Measurements from ENCODE around the gene DHX35. TPM values are rescaled to one million over a fixed set of nuclear protein-coding genes. Genes with fewer than 3 reads are reported as not detected.

Gene DHX35
- total RNA-seq, 1 experiment from 2014 or later = 29.5 TPM

DNA sequence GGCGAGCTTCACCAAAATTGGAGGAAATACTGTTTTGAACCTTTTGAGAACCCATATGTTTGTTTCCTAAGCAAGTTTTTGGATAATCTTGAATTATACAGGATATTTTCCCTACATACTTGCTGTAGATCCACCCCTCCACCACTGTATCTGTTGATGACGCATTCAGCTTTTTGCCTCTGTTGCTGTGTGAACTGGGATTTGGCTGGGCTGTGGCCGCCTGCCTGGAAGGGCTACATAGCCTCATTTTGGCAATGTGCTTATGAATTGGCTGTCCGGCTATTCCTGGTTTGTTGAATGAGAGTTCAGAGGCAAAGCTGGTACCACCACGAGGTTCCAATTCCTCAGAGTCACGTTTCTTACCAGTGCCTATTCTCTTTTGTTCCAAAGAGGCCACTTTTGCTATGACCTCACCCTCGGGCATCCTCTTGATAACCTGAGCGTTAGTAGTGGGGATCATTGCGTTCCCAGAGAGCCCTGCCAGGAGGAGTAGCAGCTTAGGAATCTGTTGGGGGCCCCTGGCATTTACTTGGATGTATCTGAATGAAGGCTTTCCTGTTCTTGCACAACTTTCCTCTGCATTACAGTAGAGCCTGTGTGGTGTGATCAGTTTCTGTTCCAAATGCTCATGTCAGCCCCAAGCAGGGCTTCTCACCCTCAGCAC is 29.6 kb upstream of the DHX35 start:
- BruUV-seq (replicated peaks) = no TSS peak
- intact Hi-C loops (cut with micrococcal nuclease; ENCODE audit: unreplicated experiment) = loop anchor here (2.0 kb wide), 1 partner anchor 30 kb away; the partner anchor contains the start of gene DHX35
- no peak for DNase-seq
- peak overlapping the region; percentile 57 for H3K27ac Mint-ChIP-seq (ENCODE audit: unreplicated experiment)
- no peaks in the 10 kb centered on the region for H3K9me3 Mint-ChIP-seq (ENCODE audit: unreplicated experiment)
- H3K4me3 ChIP-seq (ENCODE audit: low read depth, low read length) = no peak overlapping the region
- no peaks in the 10 kb centered on the region; the same call in 1 of the 2 replicates for H3K36me3 ChIP-seq (ENCODE audit: control insufficient read depth, insufficient read depth, low read length)
- peaks cover 89% of the 10 kb centered on the region for H3K36me3 Mint-ChIP-seq (ENCODE audit: insufficient read depth, unreplicated experiment)
- ChIA-PET CTCF (interaction anchor here (0.6 to 1.1 kb wide), 2 partner anchors 30 to 200 kb away, joined by 3 read pairs; partner anchors contain the start of gene DHX35), POLR2A (no interaction called here)
- H3K9me3 ChIP-seq = no peaks in the 10 kb centered on the region
- H3K27me3 Mint-ChIP-seq (ENCODE audit: insufficient read depth, unreplicated experiment) = no peaks in the 10 kb centered on the region
- H3K4me1 ChIP-seq = peaks cover 27% of the 10 kb centered on the region
- no peak overlapping the region for H3K4me3 Mint-ChIP-seq (ENCODE audit: unreplicated experiment)
- no peaks in the 10 kb centered on the region for H3K27me3 ChIP-seq (replicated peaks; ENCODE audit: control insufficient read depth, insufficient read depth, low read length)
- H3K4me1 Mint-ChIP-seq (ENCODE audit: low read depth, unreplicated experiment) = peaks cover 48% of the 10 kb centered on the region
- TF ChIP-seq, protein P1, sequence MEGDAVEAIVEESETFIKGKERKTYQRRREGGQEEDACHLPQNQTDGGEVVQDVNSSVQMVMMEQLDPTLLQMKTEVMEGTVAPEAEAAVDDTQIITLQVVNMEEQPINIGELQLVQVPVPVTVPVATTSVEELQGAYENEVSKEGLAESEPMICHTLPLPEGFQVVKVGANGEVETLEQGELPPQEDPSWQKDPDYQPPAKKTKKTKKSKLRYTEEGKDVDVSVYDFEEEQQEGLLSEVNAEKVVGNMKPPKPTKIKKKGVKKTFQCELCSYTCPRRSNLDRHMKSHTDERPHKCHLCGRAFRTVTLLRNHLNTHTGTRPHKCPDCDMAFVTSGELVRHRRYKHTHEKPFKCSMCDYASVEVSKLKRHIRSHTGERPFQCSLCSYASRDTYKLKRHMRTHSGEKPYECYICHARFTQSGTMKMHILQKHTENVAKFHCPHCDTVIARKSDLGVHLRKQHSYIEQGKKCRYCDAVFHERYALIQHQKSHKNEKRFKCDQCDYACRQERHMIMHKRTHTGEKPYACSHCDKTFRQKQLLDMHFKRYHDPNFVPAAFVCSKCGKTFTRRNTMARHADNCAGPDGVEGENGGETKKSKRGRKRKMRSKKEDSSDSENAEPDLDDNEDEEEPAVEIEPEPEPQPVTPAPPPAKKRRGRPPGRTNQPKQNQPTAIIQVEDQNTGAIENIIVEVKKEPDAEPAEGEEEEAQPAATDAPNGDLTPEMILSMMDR (IDR thresholded peaks at IDR 0.05; ENCODE audit: insufficient read depth in 1 of 2, low read depth in 1 of 2, low read length in 1 of 2, severe bottlenecking in 1 of 2, unreplicated experiment in 1 of 2) = no peak

DNA sequence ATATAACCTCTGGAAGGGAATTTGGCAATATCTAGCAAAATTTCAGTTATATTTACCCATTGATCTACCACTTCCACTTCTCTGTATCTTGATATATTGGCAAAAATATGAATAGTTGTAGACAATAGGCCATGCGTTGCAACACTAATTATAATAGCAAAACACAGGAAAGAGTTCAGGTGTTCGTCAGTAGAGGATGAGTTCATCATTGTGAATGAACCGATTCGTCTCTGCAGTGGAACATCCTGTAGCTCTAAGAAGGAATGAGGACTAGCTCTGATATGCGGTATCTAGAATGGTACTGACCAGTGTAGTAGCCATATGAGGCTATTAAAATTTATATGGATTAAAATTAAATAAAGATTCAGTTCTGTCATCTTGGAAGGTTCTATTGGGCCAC is 27.6 kb upstream of the DHX35 start:
- intact Hi-C loops (cut with micrococcal nuclease; ENCODE audit: unreplicated experiment) = no loop called here
- TF ChIP-seq, protein P1 (IDR thresholded peaks at IDR 0.05; ENCODE audit: insufficient read depth in 1 of 2, low read depth in 1 of 2, low read length in 1 of 2, severe bottlenecking in 1 of 2, unreplicated experiment in 1 of 2) = no peak
- Histone ChIP-seq H3K27me3 (replicated peaks; ENCODE audit: control insufficient read depth, insufficient read depth, low read length) (no peaks in the 10 kb centered on the region), H3K4me1 (peaks cover 14% of the 10 kb centered on the region), H3K4me3 (ENCODE audit: low read depth, low read length) (no peak overlapping the region), H3K36me3 (ENCODE audit: control insufficient read depth, insufficient read depth, low read length) (peaks cover 1% of the 10 kb centered on the region), H3K9me3 (no peaks in the 10 kb centered on the region)
- Mint-ChIP-seq H3K27me3 (ENCODE audit: insufficient read depth, unreplicated experiment) (no peaks in the 10 kb centered on the region), H3K36me3 (ENCODE audit: insufficient read depth, unreplicated experiment) (peaks cover 79% of the 10 kb centered on the region), H3K4me3 (ENCODE audit: unreplicated experiment) (no peak overlapping the region), H3K4me1 (ENCODE audit: low read depth, unreplicated experiment) (peaks cover 39% of the 10 kb centered on the region), H3K27ac (ENCODE audit: unreplicated experiment) (no peak overlapping the region), H3K9me3 (ENCODE audit: unreplicated experiment) (no peaks in the 10 kb centered on the region)
- CTCF ChIA-PET = interaction anchor here (0.6 to 1.7 kb wide), 2 partner anchors 8 to 280 kb away, joined by 3 to 4 read pairs; partner anchors contain the start of gene FAM83D
- BruUV-seq (replicated peaks) = no TSS peak
- POLR2A ChIA-PET = interaction anchor here (1.3 kb wide), 1 partner anchor 27 kb away, joined by 9 read pairs; the partner anchor contains the start of gene DHX35
- DNase-seq = no peak

GRCh38 chr20:38935285-38935684 is 26.9 kb upstream of the DHX35 start:
- TF ChIP-seq, protein P1 (IDR thresholded peaks at IDR 0.05; ENCODE audit: insufficient read depth in 1 of 2, low read depth in 1 of 2, low read length in 1 of 2, severe bottlenecking in 1 of 2, unreplicated experiment in 1 of 2) = peak; percentile 37
- H3K9me3 ChIP-seq = no peaks in the 10 kb centered on the region
- Mint-ChIP-seq H3K4me1 (ENCODE audit: low read depth, unreplicated experiment) (peaks cover 33% of the 10 kb centered on the region), H3K36me3 (ENCODE audit: insufficient read depth, unreplicated experiment) (peaks cover 79% of the 10 kb centered on the region), H3K27ac (ENCODE audit: unreplicated experiment) (no peak overlapping the region), H3K9me3 (ENCODE audit: unreplicated experiment) (no peaks in the 10 kb centered on the region), H3K27me3 (ENCODE audit: insufficient read depth, unreplicated experiment) (no peaks in the 10 kb centered on the region), H3K4me3 (ENCODE audit: unreplicated experiment) (no peak overlapping the region)
- peaks cover 14% of the 10 kb centered on the region for H3K4me1 ChIP-seq
- POLR2A ChIA-PET = no interaction called here
- no peaks in the 10 kb centered on the region for H3K27me3 ChIP-seq (replicated peaks; ENCODE audit: control insufficient read depth, insufficient read depth, low read length)
- peak; percentile 27 to 43 for DNase-seq
- intact Hi-C loops (cut with micrococcal nuclease; ENCODE audit: unreplicated experiment) = loop anchor here (1.0 kb wide), 2 partner anchors 31 to 75 kb away; no protein-coding TSS in a partner anchor
- no TSS peak for BruUV-seq (replicated peaks)
- CTCF ChIA-PET = no interaction called here
- H3K36me3 ChIP-seq (ENCODE audit: control insufficient read depth, insufficient read depth, low read length) = peaks cover 1% of the 10 kb centered on the region
- H3K4me3 ChIP-seq (ENCODE audit: low read depth, low read length) = no peak overlapping the region

All from Caco-2 (cell line).